Loucy (cell line): ENCODE data around the gene CHP2.

Experiments used
- EZH2phosphoT487 ChIP-seq: fragments of 200-600 bp; IDR thresholded peaks from 2 replicates; pipeline ENCODE4 v1.6.1; 2018; ENCODE audit warnings: antibody characterized with exemption, mild to moderate bottlenecking, moderate library complexity, borderline replicate concordance
- TF ChIP-seq, protein P1 (sequence below): fragments of 200-600 bp; sonication (generic); conservative IDR thresholded peaks from 2 replicates; pipeline ENCODE4 v1.5.1; 2014; ENCODE audit warnings: mild to moderate bottlenecking, antibody characterized with exemption, low read length

DNA sequence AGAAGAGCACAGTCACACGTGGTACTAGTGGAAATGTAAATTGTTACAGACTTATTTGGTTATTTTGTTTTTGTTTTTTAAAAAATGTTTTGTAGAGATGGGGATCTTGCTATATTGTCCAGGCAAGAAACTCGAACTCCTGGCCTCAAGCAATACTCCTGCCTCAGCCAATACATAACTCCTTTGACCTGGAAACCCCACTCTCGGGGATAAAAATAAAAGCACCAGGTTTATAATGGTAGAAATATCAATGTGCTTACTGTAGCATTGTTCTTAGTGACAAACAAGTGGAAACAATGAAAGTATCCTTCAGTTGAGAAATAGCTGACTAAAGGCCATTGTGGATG lies 30.1 kb upstream of the CHP2 start:
- TF ChIP-seq, protein P1, sequence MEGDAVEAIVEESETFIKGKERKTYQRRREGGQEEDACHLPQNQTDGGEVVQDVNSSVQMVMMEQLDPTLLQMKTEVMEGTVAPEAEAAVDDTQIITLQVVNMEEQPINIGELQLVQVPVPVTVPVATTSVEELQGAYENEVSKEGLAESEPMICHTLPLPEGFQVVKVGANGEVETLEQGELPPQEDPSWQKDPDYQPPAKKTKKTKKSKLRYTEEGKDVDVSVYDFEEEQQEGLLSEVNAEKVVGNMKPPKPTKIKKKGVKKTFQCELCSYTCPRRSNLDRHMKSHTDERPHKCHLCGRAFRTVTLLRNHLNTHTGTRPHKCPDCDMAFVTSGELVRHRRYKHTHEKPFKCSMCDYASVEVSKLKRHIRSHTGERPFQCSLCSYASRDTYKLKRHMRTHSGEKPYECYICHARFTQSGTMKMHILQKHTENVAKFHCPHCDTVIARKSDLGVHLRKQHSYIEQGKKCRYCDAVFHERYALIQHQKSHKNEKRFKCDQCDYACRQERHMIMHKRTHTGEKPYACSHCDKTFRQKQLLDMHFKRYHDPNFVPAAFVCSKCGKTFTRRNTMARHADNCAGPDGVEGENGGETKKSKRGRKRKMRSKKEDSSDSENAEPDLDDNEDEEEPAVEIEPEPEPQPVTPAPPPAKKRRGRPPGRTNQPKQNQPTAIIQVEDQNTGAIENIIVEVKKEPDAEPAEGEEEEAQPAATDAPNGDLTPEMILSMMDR, result no peak
- no peak for TF ChIP-seq EZH2phosphoT487
